Measurements from ENCODE around the gene HADHA. TPM values are rescaled to one million over a fixed set of nuclear protein-coding genes. Genes with fewer than 3 reads are reported as not detected.

HADHA gene
- total and polyA plus RNA-seq, 2 donors (not counting 1 experiment from before 2014, with no cell fraction given): 29.8 to 96.7 TPM

- peak overlapping the region; percentile 91 for H3K4me2 ChIP-seq (replicated peaks; ENCODE audit: low read depth, low read length, poor library complexity, severe bottlenecking)
- ChIA-PET POLR2A (interaction anchor here (0.7 to 1.6 kb wide), 2 partner anchors 23 to 54 kb away, joined by 3 to 7 read pairs; no protein-coding TSS in a partner anchor), CTCF (no interaction called here)
- no peaks in the 10 kb centered on the region for H3K36me3 ChIP-seq (replicated peaks in 1 of 2; ENCODE audit: control extremely low read depth in 1 of 2, control insufficient read depth in 1 of 2, extremely low read depth in 1 of 2, insufficient read depth in 2 of 2, low read length in 1 of 2)
- no peaks in the 10 kb centered on the region for H3K9me3 ChIP-seq (ENCODE audit: control extremely low read depth in 1 of 3, control insufficient read depth in 2 of 3, insufficient read depth in 1 of 3, low read length in 2 of 3)
- H3K9me3 Mint-ChIP-seq (ENCODE audit: insufficient read depth): no peaks in the 10 kb centered on the region
- H3K27ac Mint-ChIP-seq: peak overlapping the region; percentile 100
- H4K20me1 ChIP-seq (ENCODE audit: control insufficient read depth, insufficient read depth, low read length, poor library complexity, severe bottlenecking): peaks cover 23% of the 10 kb centered on the region
- H3K9ac ChIP-seq (ENCODE audit: low read length): peak overlapping the region; percentile 98
- H2AFZ ChIP-seq (ENCODE audit: insufficient read depth, low read depth, low read length, poor library complexity, severe bottlenecking): peak overlapping the region; percentile 100
- H3K4me1 ChIP-seq (ENCODE audit: control insufficient read depth in 2 of 2, insufficient read depth in 2 of 2, low read length in 2 of 2): peaks cover 28 to 35% of the 10 kb centered on the region in 2 donors
- peak overlapping the region; percentile 68 to 100 (median 92) for H3K4me3 ChIP-seq (ENCODE audit: control extremely low read depth in 1 of 5, extremely low read depth in 1 of 5, insufficient read depth in 1 of 5, low read depth in 2 of 5, low read length in 4 of 5)
- no peak for ATAC-seq (ENCODE audit: low read depth)
- peak; percentile 12 for DNase-seq
- TF ChIP-seq CTCF (IDR thresholded peaks at IDR 0.05) (no peak), EZH2 (IDR thresholded peaks at IDR 0.05; ENCODE audit: borderline replicate concordance, insufficient read depth, low read depth, low read length, poor library complexity, severe bottlenecking) (no peak)
- peaks cover 97% of the 10 kb centered on the region for H3K79me2 ChIP-seq (ENCODE audit: control insufficient read depth, insufficient read depth, low read length)
- no peaks in the 10 kb centered on the region for H3K27me3 Mint-ChIP-seq
- intact Hi-C loops (cut with micrococcal nuclease): loop anchor here (2.0 kb wide), 1 partner anchor 85 kb away; no protein-coding TSS in a partner anchor
- 0% methylated on average over 1 of the region's 3 CpGs for WGBS (ENCODE audit: insufficient coverage)
- no peaks in the 10 kb centered on the region for H3K27me3 ChIP-seq (replicated peaks in 1 of 4; ENCODE audit: control extremely low read depth in 1 of 4, control insufficient read depth in 3 of 4, insufficient read depth in 4 of 4, low read length in 3 of 4)
- peak overlapping the region; percentile 100 for H3K4me3 Mint-ChIP-seq
- peak overlapping the region; percentile 93 to 99 for H3K27ac ChIP-seq (ENCODE audit: low read length in 2 of 2)
- H3K4me1 Mint-ChIP-seq: peaks cover 54% of the 10 kb centered on the region
Observed at GRCh38 chr2:26245810-26246209, 1.4 kb upstream of the HADHA start.

- Mint-ChIP-seq H3K27ac (peak overlapping the region; percentile 100), H3K4me3 (peak overlapping the region; percentile 100), H3K4me1 (peaks cover 58% of the 10 kb centered on the region), H3K27me3 (no peaks in the 10 kb centered on the region), H3K9me3 (ENCODE audit: insufficient read depth) (no peaks in the 10 kb centered on the region)
- H3K27ac ChIP-seq (ENCODE audit: low read length in 2 of 2): peak overlapping the region; percentile 93 to 99
- DNase-seq: no peak
- intact Hi-C loops (cut with micrococcal nuclease): loop anchor here (2.0 kb wide), 1 partner anchor 86 kb away; no protein-coding TSS in a partner anchor
- H3K4me1 ChIP-seq (ENCODE audit: control insufficient read depth in 2 of 2, insufficient read depth in 2 of 2, low read length in 2 of 2): peaks cover 32 to 40% of the 10 kb centered on the region in 2 donors
- H3K4me2 ChIP-seq (replicated peaks; ENCODE audit: low read depth, low read length, poor library complexity, severe bottlenecking): peak overlapping the region; percentile 91
- H3K9ac ChIP-seq (ENCODE audit: low read length): peak overlapping the region; percentile 98
- TF ChIP-seq CTCF (IDR thresholded peaks at IDR 0.05) (no peak), EZH2 (IDR thresholded peaks at IDR 0.05; ENCODE audit: borderline replicate concordance, insufficient read depth, low read depth, low read length, poor library complexity, severe bottlenecking) (no peak)
- ChIA-PET POLR2A (interaction anchor here (0.6 to 2.0 kb wide), 4 partner anchors 13 to 101 kb away, joined by 3 to 9 read pairs (median 6); partner anchors contain the start of genes ADGRF3 and SELENOI), CTCF (interaction anchor here (0.6 to 1.2 kb wide), 3 partner anchors 61 to 252 kb away, joined by 3 to 4 read pairs (median 3); partner anchors contain the start of gene RAB10)
- peak overlapping the region; percentile 100 for H2AFZ ChIP-seq (ENCODE audit: insufficient read depth, low read depth, low read length, poor library complexity, severe bottlenecking)
- H3K9me3 ChIP-seq (ENCODE audit: control extremely low read depth in 1 of 3, control insufficient read depth in 2 of 3, insufficient read depth in 1 of 3, low read length in 2 of 3): no peaks in the 10 kb centered on the region
- no peaks in the 10 kb centered on the region for H3K27me3 ChIP-seq (replicated peaks in 1 of 4; ENCODE audit: control extremely low read depth in 1 of 4, control insufficient read depth in 3 of 4, insufficient read depth in 4 of 4, low read length in 3 of 4)
- 0% methylated on average over 12 of the region's 21 CpGs for WGBS (ENCODE audit: insufficient coverage)
- peaks cover 97% of the 10 kb centered on the region for H3K79me2 ChIP-seq (ENCODE audit: control insufficient read depth, insufficient read depth, low read length)
- no peaks in the 10 kb centered on the region for H3K36me3 ChIP-seq (replicated peaks in 1 of 2; ENCODE audit: control extremely low read depth in 1 of 2, control insufficient read depth in 1 of 2, extremely low read depth in 1 of 2, insufficient read depth in 2 of 2, low read length in 1 of 2)
- H3K4me3 ChIP-seq (ENCODE audit: control extremely low read depth in 1 of 5, extremely low read depth in 1 of 5, insufficient read depth in 1 of 5, low read depth in 2 of 5, low read length in 4 of 5): peak overlapping the region; percentile 68 to 100 (median 92)
- peak; percentile 48 for ATAC-seq (ENCODE audit: low read depth)
- peaks cover 25% of the 10 kb centered on the region for H4K20me1 ChIP-seq (ENCODE audit: control insufficient read depth, insufficient read depth, low read length, poor library complexity, severe bottlenecking)
Observed at GRCh38 chr2:26245231-26245732, 850 bp upstream of the HADHA start.
